GM21825 (cell line): ENCODE data around the gene LRRC61.
"Not testable (repeated sequence)": the region's sequence is repeated elsewhere in the genome, so short reads cannot be mapped to it uniquely, and the experiment has no call there.

Experiments used
- ATAC-seq: cut with Tn5 transposase; IDR thresholded peaks from one replicate; pipeline ENCODE4 v1.9.1; 2021; ENCODE audit warnings: mild to moderate bottlenecking, moderate library complexity; ENCODE audit not compliant: unreplicated experiment

The LRRC61 gene

GRCh38 chr7:150380463-150380862, 57.3 kb downstream of the LRRC61 start:
- ATAC-seq: no peak

- no peak for ATAC-seq
Observed at GRCh38 chr7:150381096-150381495, 57.9 kb downstream of the LRRC61 start.

GRCh38 chr7:150381785-150382122, 58.6 kb downstream of the LRRC61 start:
- ATAC-seq: no peak

GRCh38 chr7:150382123-150382843, 59.1 kb downstream of the LRRC61 start:
- no peak for ATAC-seq

GRCh38 chr7:150382844-150383225, 59.7 kb downstream of the LRRC61 start:
- no peak for ATAC-seq

GRCh38 chr7:150383710-150384397, 60.7 kb downstream of the LRRC61 start:
- ATAC-seq: no peak

- no peak for ATAC-seq
Observed at GRCh38 chr7:150384406-150385301, 61.5 kb downstream of the LRRC61 start.

GRCh38 chr7:150385302-150385723, 62.2 kb downstream of the LRRC61 start:
- no peak for ATAC-seq

- not testable (repeated sequence) for ATAC-seq
Observed at GRCh38 chr7:150385884-150386283, 62.7 kb downstream of the LRRC61 start.
